Bronchial epithelial cell (primary cell): ENCODE results near the gene SSBP3. TPM values are rescaled to one million over a fixed set of nuclear protein-coding genes. Genes with fewer than 3 reads are reported as not detected.

Experiments used
- DNase-seq: peaks from one replicate; pipeline ENCODE4 v3.0.0-alpha.2; 2010; ENCODE audit warnings: low read depth
- FAIRE-seq: peaks from 2 replicates; lab custom pipeline; 2011; peaks lifted over from hg19 to GRCh38; lab: Jason Lieb, UNC
- H3K27me3 ChIP-seq: 2 replicates; pipeline ENCODE4 v1.5.1; 2011; ENCODE audit warnings: low read length; ENCODE audit not compliant: control insufficient read depth, insufficient read depth
- H3K36me3 ChIP-seq: 2 replicates; pipeline ENCODE4 v1.5.1; 2011; ENCODE audit warnings: low read length; ENCODE audit not compliant: control insufficient read depth, insufficient read depth
- H3K4me3 ChIP-seq: 2 replicates; pipeline ENCODE4 v1.5.1; 2011; ENCODE audit warnings: mild to moderate bottlenecking, low read depth, low read length, control low read depth
- CTCF ChIP-seq: IDR thresholded peaks from 2 replicates; pipeline ENCODE4 v1.5.1; 2011; ENCODE audit warnings: mild to moderate bottlenecking, moderate library complexity, low read length, control low read depth, inconsistent platforms; ENCODE audit not compliant: insufficient read depth, severe bottlenecking
- total RNA-seq: library from RNA; depleted of rRNA; stranded (reverse); fragments of >200 nt; gene quantifications from 2 replicates; pipeline ENCODE4 v1.2.1, GENCODE V29; 2014

SSBP3 gene
- total RNA-seq, 1 donor from 2014 or later: 3.7 TPM

GRCh38 chr1:54342288-54342687 is 63.9 kb downstream of the SSBP3 start:
- FAIRE-seq: no peak
- DNase-seq: no peak
- Histone ChIP-seq H3K4me3 (no peak overlapping the region), H3K36me3 (no peaks in the 10 kb centered on the region), H3K27me3 (no peaks in the 10 kb centered on the region)
- TF ChIP-seq CTCF: no peak

GRCh38 chr1:54341763-54342162 is 64.4 kb downstream of the SSBP3 start:
- FAIRE-seq: no peak

GRCh38 chr1:54340878-54341277 is 65.3 kb downstream of the SSBP3 start:
- Histone ChIP-seq H3K27me3 (no peaks in the 10 kb centered on the region), H3K4me3 (no peak overlapping the region), H3K36me3 (no peaks in the 10 kb centered on the region)
- FAIRE-seq (no peak), DNase-seq (no peak)
- TF ChIP-seq CTCF: no peak

More at GRCh38 chr1:54341763-54342162, 64.4 kb downstream of the SSBP3 start:
- Histone ChIP-seq H3K36me3 (no peaks in the 10 kb centered on the region), H3K4me3 (no peak overlapping the region), H3K27me3 (no peaks in the 10 kb centered on the region)
- DNase-seq: no peak
- TF ChIP-seq CTCF: no peak

- FAIRE-seq: no peak
- no peak overlapping the region for H3K4me3 ChIP-seq
- H3K27me3 ChIP-seq: no peaks in the 10 kb centered on the region
- TF ChIP-seq CTCF: no peak
- DNase-seq: no peak
- H3K36me3 ChIP-seq: no peaks in the 10 kb centered on the region
These were observed 65.8 kb downstream of the SSBP3 start for GRCh38 chr1:54340434-54340833.

GRCh38 chr1:54339126-54339525 is 67.1 kb downstream of the SSBP3 start:
- TF ChIP-seq CTCF: no peak
- FAIRE-seq (no peak), DNase-seq (no peak)
- Histone ChIP-seq H3K4me3 (no peak overlapping the region), H3K36me3 (no peaks in the 10 kb centered on the region), H3K27me3 (no peaks in the 10 kb centered on the region)

- no peaks in the 10 kb centered on the region for H3K36me3 ChIP-seq
- H3K4me3 ChIP-seq: no peak overlapping the region
- no peaks in the 10 kb centered on the region for H3K27me3 ChIP-seq
- TF ChIP-seq CTCF: no peak
- no peak for FAIRE-seq
- no peak for DNase-seq
These were observed 67.7 kb downstream of the SSBP3 start for GRCh38 chr1:54338464-54338863.
